ENCODE results near the gene CATSPER3. TPM values are rescaled to one million over a fixed set of nuclear protein-coding genes. Genes with fewer than 3 reads are reported as not detected.

The CATSPER3 gene
- total RNA-seq, 1 donor from 2014 or later = not detected

- DNase-seq (ENCODE audit: low spot score) = no peak
These were observed 43.0 kb downstream of the CATSPER3 start for GRCh38 chr5:135010502-135011354.

GRCh38 chr5:135011355-135012032 lies 43.8 kb downstream of the CATSPER3 start:
- no peak for DNase-seq (ENCODE audit: low spot score)

GRCh38 chr5:135012033-135012588 lies 44.4 kb downstream of the CATSPER3 start:
- no peak for DNase-seq (ENCODE audit: low spot score)

GRCh38 chr5:135012951-135013391 lies 45.3 kb downstream of the CATSPER3 start:
- DNase-seq (ENCODE audit: low spot score) = no peak

GRCh38 chr5:135013445-135013844 lies 45.7 kb downstream of the CATSPER3 start:
- DNase-seq (ENCODE audit: low spot score) = no peak

GRCh38 chr5:135013947-135014570 lies 46.4 kb downstream of the CATSPER3 start:
- DNase-seq (ENCODE audit: low spot score) = no peak

- DNase-seq (ENCODE audit: low spot score) = no peak
These were observed 48.2 kb downstream of the CATSPER3 start for GRCh38 chr5:135015942-135016341.

- DNase-seq (ENCODE audit: low spot score) = no peak
These were observed 49.2 kb downstream of the CATSPER3 start for GRCh38 chr5:135016861-135017290.

GRCh38 chr5:135018457-135018856 lies 50.8 kb downstream of the CATSPER3 start:
- no peak for DNase-seq (ENCODE audit: low spot score)

GRCh38 chr5:135019314-135019713 lies 51.6 kb downstream of the CATSPER3 start:
- no peak for DNase-seq (ENCODE audit: low spot score)

- no peak for DNase-seq (ENCODE audit: low spot score)
These were observed 52.6 kb downstream of the CATSPER3 start for GRCh38 chr5:135020111-135020895.

GRCh38 chr5:135024956-135025729 lies 57.4 kb downstream of the CATSPER3 start:
- DNase-seq (ENCODE audit: low spot score) = no peak

- no peak for DNase-seq (ENCODE audit: low spot score)
These were observed 58.3 kb downstream of the CATSPER3 start for GRCh38 chr5:135025730-135026644.

GRCh38 chr5:135026645-135027265 lies 59.0 kb downstream of the CATSPER3 start:
- no peak for DNase-seq (ENCODE audit: low spot score)

GRCh38 chr5:135027266-135027696 lies 59.6 kb downstream of the CATSPER3 start:
- DNase-seq (ENCODE audit: low spot score) = no peak

GRCh38 chr5:135027697-135028615 lies 60.2 kb downstream of the CATSPER3 start:
- no peak for DNase-seq (ENCODE audit: low spot score)

GRCh38 chr5:135028791-135029476 lies 61.2 kb downstream of the CATSPER3 start:
- no peak for DNase-seq (ENCODE audit: low spot score)

Data from umbilical cord (tissue), 2 donors.